Measurements from ENCODE around the gene ACO1.

DNA sequence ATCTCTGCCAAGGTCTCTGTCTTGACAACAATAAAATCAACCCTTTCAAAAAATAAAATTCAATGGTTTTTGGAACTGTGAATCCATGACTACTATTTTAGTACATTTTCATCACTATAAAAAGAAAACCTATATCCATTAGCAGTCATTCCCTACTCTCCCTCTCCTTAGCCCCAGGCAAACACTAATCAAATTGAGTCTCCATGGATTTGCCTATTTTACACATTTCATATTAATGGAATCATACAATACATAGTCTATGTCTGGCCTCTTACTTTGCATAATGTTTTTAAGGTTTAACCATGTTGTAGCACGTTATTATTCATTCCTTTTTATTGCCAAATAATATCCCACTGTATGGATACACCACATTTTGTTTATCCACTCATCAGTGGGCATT is 117.4 kb downstream of the ACO1 start:
- TF ChIP-seq, protein P1, sequence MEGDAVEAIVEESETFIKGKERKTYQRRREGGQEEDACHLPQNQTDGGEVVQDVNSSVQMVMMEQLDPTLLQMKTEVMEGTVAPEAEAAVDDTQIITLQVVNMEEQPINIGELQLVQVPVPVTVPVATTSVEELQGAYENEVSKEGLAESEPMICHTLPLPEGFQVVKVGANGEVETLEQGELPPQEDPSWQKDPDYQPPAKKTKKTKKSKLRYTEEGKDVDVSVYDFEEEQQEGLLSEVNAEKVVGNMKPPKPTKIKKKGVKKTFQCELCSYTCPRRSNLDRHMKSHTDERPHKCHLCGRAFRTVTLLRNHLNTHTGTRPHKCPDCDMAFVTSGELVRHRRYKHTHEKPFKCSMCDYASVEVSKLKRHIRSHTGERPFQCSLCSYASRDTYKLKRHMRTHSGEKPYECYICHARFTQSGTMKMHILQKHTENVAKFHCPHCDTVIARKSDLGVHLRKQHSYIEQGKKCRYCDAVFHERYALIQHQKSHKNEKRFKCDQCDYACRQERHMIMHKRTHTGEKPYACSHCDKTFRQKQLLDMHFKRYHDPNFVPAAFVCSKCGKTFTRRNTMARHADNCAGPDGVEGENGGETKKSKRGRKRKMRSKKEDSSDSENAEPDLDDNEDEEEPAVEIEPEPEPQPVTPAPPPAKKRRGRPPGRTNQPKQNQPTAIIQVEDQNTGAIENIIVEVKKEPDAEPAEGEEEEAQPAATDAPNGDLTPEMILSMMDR (IDR thresholded peaks at IDR 0.05; ENCODE audit: low read depth, low read length, missing input control): no peak
- TF ChIP-seq, protein P2, sequence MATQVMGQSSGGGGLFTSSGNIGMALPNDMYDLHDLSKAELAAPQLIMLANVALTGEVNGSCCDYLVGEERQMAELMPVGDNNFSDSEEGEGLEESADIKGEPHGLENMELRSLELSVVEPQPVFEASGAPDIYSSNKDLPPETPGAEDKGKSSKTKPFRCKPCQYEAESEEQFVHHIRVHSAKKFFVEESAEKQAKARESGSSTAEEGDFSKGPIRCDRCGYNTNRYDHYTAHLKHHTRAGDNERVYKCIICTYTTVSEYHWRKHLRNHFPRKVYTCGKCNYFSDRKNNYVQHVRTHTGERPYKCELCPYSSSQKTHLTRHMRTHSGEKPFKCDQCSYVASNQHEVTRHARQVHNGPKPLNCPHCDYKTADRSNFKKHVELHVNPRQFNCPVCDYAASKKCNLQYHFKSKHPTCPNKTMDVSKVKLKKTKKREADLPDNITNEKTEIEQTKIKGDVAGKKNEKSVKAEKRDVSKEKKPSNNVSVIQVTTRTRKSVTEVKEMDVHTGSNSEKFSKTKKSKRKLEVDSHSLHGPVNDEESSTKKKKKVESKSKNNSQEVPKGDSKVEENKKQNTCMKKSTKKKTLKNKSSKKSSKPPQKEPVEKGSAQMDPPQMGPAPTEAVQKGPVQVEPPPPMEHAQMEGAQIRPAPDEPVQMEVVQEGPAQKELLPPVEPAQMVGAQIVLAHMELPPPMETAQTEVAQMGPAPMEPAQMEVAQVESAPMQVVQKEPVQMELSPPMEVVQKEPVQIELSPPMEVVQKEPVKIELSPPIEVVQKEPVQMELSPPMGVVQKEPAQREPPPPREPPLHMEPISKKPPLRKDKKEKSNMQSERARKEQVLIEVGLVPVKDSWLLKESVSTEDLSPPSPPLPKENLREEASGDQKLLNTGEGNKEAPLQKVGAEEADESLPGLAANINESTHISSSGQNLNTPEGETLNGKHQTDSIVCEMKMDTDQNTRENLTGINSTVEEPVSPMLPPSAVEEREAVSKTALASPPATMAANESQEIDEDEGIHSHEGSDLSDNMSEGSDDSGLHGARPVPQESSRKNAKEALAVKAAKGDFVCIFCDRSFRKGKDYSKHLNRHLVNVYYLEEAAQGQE (IDR thresholded peaks at IDR 0.05): no peak
- TF ChIP-seq RAD21 (IDR thresholded peaks at IDR 0.05): no peak
- TF ChIP-seq HNF4A (conservative IDR thresholded peaks at IDR 0.05): no peak
- TF ChIP-seq, protein P3, sequence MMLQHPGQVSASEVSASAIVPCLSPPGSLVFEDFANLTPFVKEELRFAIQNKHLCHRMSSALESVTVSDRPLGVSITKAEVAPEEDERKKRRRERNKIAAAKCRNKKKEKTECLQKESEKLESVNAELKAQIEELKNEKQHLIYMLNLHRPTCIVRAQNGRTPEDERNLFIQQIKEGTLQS (IDR thresholded peaks at IDR 0.05): no peak
- no peak for TF ChIP-seq EGR1 (IDR thresholded peaks at IDR 0.05; ENCODE audit: low read depth in 2 of 2)
- no peak for TF ChIP-seq SP1 (IDR thresholded peaks at IDR 0.05)
- TF ChIP-seq RXRA (IDR thresholded peaks at IDR 0.05): no peak
- TF ChIP-seq TAF1 (conservative IDR thresholded peaks at IDR 0.05): no peak
- TF ChIP-seq, protein P4, sequence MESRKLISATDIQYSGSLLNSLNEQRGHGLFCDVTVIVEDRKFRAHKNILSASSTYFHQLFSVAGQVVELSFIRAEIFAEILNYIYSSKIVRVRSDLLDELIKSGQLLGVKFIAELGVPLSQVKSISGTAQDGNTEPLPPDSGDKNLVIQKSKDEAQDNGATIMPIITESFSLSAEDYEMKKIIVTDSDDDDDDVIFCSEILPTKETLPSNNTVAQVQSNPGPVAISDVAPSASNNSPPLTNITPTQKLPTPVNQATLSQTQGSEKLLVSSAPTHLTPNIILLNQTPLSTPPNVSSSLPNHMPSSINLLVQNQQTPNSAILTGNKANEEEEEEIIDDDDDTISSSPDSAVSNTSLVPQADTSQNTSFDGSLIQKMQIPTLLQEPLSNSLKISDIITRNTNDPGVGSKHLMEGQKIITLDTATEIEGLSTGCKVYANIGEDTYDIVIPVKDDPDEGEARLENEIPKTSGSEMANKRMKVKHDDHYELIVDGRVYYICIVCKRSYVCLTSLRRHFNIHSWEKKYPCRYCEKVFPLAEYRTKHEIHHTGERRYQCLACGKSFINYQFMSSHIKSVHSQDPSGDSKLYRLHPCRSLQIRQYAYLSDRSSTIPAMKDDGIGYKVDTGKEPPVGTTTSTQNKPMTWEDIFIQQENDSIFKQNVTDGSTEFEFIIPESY (IDR thresholded peaks at IDR 0.05): no peak
- TF ChIP-seq, protein P5, sequence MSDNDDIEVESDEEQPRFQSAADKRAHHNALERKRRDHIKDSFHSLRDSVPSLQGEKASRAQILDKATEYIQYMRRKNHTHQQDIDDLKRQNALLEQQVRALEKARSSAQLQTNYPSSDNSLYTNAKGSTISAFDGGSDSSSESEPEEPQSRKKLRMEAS (IDR thresholded peaks at IDR 0.05): no peak
- TF ChIP-seq GABPA (IDR thresholded peaks at IDR 0.05 in 1 of 2, conservative IDR thresholded peaks at IDR 0.05 in 1 of 2): no peak

Data from liver (tissue), 3 donors.